Hepatocyte (in vitro differentiated cells): Measurements from ENCODE around the gene ZG16B.

Experiments
- EZH2 ChIP-seq: fragments of 200-600 bp; sonication (generic); IDR thresholded peaks from 2 replicates; pipeline ENCODE4 v1.6.1; 2016; ENCODE audit warnings: antibody characterized with exemption, mild to moderate bottlenecking, borderline replicate concordance
- EZH2phosphoT487 ChIP-seq: fragments of 200-600 bp; sonication (generic); IDR thresholded peaks from one replicate; pipeline ENCODE4 v1.6.1; 2018; ENCODE audit warnings: antibody characterized with exemption, mild to moderate bottlenecking, low read depth, moderate library complexity; ENCODE audit not compliant: unreplicated experiment, severe bottlenecking
- TF ChIP-seq, protein P1 (sequence below): fragments of 200-600 bp; sonication (generic); IDR thresholded peaks from 2 replicates; pipeline ENCODE4 v1.5.1; 2016; ENCODE audit warnings: antibody characterized with exemption, mild to moderate bottlenecking; ENCODE audit not compliant: poor library complexity

DNA sequence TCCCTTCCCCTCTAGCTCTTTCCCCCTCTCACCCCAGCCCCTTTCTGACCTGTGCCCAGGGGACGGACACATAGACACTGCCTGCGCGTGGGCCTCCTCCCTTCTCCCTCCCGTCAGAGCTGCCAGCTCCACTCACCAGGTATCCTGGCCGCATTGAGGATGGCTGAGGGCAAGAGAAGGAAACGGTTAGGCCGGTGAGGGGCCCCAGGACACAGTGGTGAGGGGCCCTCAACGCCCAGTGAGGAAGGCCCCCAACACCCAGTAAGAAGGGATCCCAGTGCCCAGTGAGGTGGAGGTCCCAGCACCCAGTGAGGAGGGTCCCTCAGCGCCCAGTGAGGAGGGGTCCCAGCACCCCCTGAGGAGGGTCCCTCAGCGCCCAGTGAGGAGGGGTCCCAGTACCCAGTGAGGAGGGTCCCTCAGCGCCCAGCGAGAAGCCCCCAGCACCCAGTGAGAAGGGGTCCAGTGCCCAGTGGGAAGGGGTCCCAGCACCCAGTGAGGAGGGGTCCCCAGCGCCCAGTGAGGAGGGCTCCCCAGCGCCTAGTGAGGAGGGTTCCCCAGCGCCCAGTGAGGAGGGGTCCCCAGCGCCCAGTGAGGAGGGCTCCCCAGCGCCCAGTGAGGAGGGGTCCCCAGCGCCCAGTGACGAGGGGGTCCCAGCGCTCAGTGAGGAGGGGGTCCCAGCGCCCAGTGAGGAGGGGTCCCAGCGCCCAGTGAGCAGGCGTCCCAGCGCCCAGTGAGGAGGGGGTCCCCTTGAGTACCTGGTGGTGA lies 26.8 kb downstream of the ZG16B start:
- TF ChIP-seq, protein P1, sequence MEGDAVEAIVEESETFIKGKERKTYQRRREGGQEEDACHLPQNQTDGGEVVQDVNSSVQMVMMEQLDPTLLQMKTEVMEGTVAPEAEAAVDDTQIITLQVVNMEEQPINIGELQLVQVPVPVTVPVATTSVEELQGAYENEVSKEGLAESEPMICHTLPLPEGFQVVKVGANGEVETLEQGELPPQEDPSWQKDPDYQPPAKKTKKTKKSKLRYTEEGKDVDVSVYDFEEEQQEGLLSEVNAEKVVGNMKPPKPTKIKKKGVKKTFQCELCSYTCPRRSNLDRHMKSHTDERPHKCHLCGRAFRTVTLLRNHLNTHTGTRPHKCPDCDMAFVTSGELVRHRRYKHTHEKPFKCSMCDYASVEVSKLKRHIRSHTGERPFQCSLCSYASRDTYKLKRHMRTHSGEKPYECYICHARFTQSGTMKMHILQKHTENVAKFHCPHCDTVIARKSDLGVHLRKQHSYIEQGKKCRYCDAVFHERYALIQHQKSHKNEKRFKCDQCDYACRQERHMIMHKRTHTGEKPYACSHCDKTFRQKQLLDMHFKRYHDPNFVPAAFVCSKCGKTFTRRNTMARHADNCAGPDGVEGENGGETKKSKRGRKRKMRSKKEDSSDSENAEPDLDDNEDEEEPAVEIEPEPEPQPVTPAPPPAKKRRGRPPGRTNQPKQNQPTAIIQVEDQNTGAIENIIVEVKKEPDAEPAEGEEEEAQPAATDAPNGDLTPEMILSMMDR: no peak
- no peak for TF ChIP-seq EZH2phosphoT487
- TF ChIP-seq EZH2: no peak
